HG02623 (cell line): ENCODE measurements around the gene SERPINE3.

Experiments used
- ATAC-seq: cut with Tn5 transposase; IDR thresholded peaks from one replicate; pipeline ENCODE4 v1.9.1; 2021; ENCODE audit warnings: moderate library complexity; ENCODE audit not compliant: unreplicated experiment

Gene SERPINE3

GRCh38 chr13:51327961-51328360 is 11.5 kb upstream of the SERPINE3 start:
- no peak for ATAC-seq

DNA sequence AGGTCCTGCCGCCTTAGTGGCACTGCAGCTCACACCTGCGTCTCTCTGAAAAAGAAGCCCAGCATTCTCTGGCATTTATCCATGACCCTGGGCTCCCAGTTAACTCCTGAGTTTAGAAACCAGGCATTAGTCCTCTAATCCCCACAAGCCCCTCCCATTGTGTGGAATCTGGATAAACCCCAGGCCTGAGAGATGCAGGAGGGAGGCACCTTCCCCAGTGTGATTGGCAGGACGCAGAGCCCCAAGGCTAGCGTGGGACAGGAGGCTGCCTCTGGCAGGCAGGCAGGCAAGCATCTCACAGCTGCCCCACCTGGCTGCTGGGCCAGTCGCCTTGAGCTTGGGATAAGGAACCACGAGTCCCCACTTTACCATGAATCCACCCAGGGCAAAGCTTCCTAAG is 11.0 kb upstream of the SERPINE3 start:
- ATAC-seq = no peak

GRCh38 chr13:51329606-51330005 is 9.9 kb upstream of the SERPINE3 start:
- ATAC-seq = no peak

GRCh38 chr13:51330791-51331190 is 8.7 kb upstream of the SERPINE3 start:
- no peak for ATAC-seq

- ATAC-seq = peak; percentile 46
These were observed 8.1 kb upstream of the SERPINE3 start for GRCh38 chr13:51331354-51331861.

GRCh38 chr13:51332566-51333361 is 6.7 kb upstream of the SERPINE3 start:
- ATAC-seq = no peak

GRCh38 chr13:51333421-51333820 is 6.1 kb upstream of the SERPINE3 start:
- ATAC-seq = no peak

DNA sequence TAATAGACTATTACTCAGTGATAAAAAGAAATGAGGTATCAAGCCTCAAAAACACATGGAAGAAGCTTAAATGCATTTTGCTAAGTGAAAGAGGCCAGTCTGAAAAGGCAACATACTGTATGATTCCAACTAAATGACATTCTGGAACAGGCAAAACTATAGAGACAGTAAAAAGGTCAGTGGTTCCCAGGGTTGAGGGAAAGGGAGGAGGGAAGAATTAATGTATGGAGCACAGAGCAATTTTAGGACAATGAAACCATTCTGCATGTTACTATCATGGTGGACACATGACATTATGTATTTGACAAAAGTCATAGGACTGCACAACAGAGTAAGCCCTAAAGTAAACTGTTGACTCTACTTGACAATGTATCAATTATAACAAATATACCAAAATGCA is 5.7 kb upstream of the SERPINE3 start:
- ATAC-seq = no peak

GRCh38 chr13:51336746-51337145 is 2.7 kb upstream of the SERPINE3 start:
- ATAC-seq = no peak

DNA sequence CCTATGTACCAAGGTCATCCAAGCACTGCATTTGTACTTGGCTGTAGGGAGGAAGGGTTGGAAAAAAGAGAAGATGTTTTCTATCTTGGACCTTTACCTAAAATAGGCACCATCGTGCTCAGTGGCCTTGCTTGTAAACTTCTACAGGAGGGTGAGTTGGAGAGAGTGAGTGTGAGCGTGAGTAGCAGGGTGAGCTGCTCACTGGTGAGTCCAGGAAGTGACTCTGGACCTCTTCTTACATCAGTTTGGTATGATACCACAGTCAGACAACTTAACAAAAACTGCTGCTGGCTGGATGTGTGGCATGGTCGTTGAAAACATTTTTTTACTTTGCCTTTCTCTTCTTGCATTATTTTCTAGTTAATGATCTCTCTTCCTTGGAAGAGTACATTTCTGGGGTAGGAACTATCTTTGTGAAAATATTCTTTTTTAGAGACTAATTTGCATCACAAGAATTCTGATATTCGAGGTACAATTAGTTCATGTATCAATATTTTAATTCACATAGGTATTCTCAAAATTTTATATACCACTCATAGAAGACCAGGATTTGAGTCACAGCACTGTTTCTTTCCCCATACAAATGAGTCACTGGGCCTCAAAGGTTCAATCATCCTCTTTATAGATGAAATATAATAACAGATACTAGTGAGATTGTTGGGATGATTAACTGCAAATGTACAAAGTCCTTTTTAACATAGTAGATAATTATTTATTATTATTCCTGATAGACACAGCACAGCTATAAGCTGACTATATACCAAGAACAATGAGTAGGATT is 651 bp downstream of the SERPINE3 start:
- ATAC-seq = no peak

GRCh38 chr13:51341232-51341631 is 1.7 kb downstream of the SERPINE3 start:
- no peak for ATAC-seq

DNA sequence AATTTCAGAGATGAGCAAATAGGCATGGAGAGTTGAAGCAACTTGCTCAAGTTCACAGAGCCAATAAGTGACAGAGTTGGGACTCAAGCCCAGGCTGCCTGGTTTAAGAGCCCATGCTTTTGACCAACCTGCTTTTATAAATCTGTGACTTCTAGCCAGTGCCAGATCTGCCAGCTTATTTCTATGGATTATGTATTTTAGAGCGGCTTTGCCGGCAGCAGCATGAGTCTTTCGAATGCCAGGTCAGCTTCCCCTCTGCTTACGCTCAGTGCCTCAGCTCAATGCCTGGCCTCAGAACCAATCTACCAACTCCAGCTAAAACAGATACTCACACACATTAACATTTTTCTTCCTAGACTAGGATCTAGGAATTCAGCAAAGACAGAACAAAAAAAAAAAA is 2.3 kb downstream of the SERPINE3 start:
- no peak for ATAC-seq

GRCh38 chr13:51342706-51343105 is 3.2 kb downstream of the SERPINE3 start:
- ATAC-seq = no peak

GRCh38 chr13:51343475-51343874 is 4.0 kb downstream of the SERPINE3 start:
- ATAC-seq = no peak

GRCh38 chr13:51346397-51346796 is 6.9 kb downstream of the SERPINE3 start:
- ATAC-seq = no peak

DNA sequence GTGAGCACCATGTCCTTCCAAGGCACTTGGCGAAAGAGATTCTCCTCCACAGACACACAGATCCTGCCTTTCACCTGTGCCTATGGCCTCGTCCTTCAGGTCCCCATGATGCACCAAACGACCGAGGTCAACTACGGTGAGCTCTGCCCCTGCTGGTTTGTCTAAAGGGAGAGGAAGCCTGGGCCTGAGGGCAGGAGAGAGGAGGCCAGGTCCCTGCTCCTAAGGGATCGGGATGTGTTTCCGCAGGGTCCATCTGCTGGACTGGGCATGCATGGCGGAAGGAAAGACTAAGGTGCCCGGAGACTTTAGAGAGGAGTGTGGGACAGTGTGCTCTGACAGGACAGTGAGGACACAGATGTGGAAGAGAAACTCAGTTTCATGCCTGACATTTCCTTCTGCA is 7.6 kb downstream of the SERPINE3 start:
- ATAC-seq = no peak

DNA sequence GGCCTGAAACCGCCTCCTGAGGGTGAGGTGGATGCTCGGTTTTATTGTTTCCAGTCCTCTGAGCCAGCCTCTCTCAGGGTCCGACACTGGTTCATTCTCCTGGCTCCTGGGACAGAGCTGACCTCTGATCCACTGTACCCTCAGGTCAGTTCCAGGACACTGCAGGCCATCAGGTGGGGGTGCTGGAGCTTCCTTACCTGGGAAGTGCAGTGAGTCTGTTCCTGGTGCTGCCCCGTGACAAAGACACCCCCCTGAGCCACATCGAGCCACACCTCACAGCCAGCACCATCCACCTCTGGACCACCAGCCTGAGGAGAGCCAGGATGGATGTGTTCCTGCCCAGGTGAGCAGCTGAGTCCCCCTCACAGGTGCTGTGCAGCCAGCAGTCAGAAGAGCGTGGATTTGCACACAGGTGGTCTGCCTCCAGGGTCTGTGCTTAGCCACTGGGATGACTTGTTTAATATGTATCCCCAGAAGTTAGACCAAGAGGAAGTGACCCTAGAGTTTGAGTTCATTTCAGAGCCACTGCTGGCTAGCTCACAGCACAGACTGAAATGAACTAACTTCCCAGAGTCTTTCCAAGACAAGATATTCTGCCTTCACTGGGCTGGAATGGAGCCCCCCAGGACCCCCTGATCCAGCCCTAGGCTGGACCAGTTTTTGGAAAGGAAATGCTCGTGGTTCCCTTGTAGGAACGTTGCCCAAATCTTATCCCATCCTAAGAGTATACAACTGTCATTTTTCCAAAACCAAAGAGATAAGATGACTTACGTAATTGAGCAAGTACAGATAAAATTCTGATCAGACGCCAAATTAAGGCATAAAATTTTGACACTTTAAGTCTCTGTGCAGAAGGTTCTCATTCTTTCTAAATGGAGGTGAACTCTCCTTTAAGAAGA is 8.8 kb downstream of the SERPINE3 start:
- no peak for ATAC-seq

GRCh38 chr13:51349016-51349415 is 9.5 kb downstream of the SERPINE3 start:
- ATAC-seq = no peak

DNA sequence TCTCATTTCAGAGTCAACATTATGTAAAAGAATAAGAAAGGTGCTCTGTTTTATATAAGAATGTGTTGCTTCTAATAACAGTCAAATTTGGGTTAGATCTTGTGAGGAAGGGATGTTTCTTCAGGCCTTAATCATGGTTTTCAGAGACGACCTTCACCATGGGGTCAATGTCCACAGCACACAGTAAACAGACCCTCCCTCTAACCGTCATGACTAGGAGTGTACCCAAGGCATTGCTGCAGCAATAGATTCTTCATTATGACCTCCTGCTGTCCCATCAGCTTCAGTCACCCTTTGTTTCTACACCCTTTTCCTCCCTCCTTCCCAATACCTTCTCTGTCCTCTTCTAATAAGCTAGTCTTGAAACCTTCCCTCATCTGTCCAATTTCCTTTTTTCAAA is 15.7 kb downstream of the SERPINE3 start:
- no peak for ATAC-seq

- no peak for ATAC-seq
These were observed 18.6 kb downstream of the SERPINE3 start for GRCh38 chr13:51357928-51358595.

DNA sequence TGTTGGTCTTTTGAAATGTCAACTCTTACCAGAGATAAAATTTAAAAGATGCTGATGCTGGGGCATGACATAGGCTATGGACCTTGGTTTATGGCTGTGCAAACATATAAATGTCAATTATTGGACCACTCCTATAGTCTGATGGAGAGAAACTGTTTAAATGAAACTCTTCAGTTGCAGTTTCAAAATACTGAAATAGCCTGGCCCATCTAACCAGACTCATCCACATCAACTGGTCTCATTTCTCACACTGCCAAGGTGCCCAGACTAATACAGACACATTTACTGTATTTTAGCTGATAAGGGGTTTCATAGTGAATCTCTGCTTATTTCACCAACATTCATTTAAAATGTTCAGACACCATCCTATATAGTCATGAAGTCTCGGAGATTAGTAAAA is 19.9 kb downstream of the SERPINE3 start:
- ATAC-seq = no peak
